Esophagus (tissue), 2 donors: Measurements from ENCODE around the gene BRD3OS. TPM values are rescaled to one million over a fixed set of nuclear protein-coding genes. Genes with fewer than 3 reads are reported as not detected.
A peak's percentile ranks its signal among the peaks of the same experiment; 100 is the strongest.

ENCODE experiments used
- H3K27ac ChIP-seq, 2 donors: one replicate each; pipeline ENCODE4 v1.5.1; 2013; ENCODE audit warnings: low read depth in 2 of 2, mild to moderate bottlenecking in 2 of 2, inconsistent platforms in 1 of 2, low read length in 1 of 2, moderate library complexity in 1 of 2
- H3K27me3 ChIP-seq, 2 donors: one replicate each; pipeline ENCODE4 v1.6.1; 2013; ENCODE audit warnings: low read length in 2 of 2, control low read depth in 1 of 2, mild to moderate bottlenecking in 1 of 2; ENCODE audit not compliant: insufficient read depth in 2 of 2, control insufficient read depth in 1 of 2
- H3K36me3 ChIP-seq, 2 donors: one replicate each; pipeline ENCODE4 v1.6.1; 2013; ENCODE audit warnings: low read length in 1 of 2; ENCODE audit not compliant: control insufficient read depth in 2 of 2, insufficient read depth in 2 of 2
- H3K4me1 ChIP-seq, 2 donors: one replicate each; pipeline ENCODE4 v1.6.1; 2013; ENCODE audit warnings: low read length in 1 of 2; ENCODE audit not compliant: control insufficient read depth in 2 of 2, insufficient read depth in 2 of 2
- H3K4me3 ChIP-seq, 2 donors: one replicate each; pipeline ENCODE4 v1.5.1; 2013; ENCODE audit warnings: low read length in 2 of 2, mild to moderate bottlenecking in 2 of 2, low read depth in 1 of 2, moderate library complexity in 1 of 2
- H3K9me3 ChIP-seq, 2 donors: one replicate each; pipeline ENCODE4 v1.6.1; 2013; ENCODE audit warnings: mild to moderate bottlenecking in 2 of 2, low read depth in 1 of 2, low read length in 1 of 2, moderate library complexity in 1 of 2; ENCODE audit not compliant: control insufficient read depth in 2 of 2, insufficient read depth in 1 of 2
- WGBS, 2 donors: extraction: QIAGEN DNeasy Blood & Tissue Kit; methylation state at CpG; one replicate each; pipeline ENCODE4 v1.1.7; 2013; 5-methylcytosine and 5-hydroxymethylcytosine counted together
- polyA plus RNA-seq, 2 donors: library from polyadenylated mRNA; stranded (reverse); fragments of 200-250 nt; gene quantifications; one replicate each; pipeline ENCODE4 v1.2.3, GENCODE V29; 2013
- donor health status: healthy with polysubstance abuse.
- donor health status: Bipolar disorder and iron deficiency.

BRD3OS gene
- polyA plus RNA-seq, 2 donors = 2.7 to 3.5 TPM

DNA sequence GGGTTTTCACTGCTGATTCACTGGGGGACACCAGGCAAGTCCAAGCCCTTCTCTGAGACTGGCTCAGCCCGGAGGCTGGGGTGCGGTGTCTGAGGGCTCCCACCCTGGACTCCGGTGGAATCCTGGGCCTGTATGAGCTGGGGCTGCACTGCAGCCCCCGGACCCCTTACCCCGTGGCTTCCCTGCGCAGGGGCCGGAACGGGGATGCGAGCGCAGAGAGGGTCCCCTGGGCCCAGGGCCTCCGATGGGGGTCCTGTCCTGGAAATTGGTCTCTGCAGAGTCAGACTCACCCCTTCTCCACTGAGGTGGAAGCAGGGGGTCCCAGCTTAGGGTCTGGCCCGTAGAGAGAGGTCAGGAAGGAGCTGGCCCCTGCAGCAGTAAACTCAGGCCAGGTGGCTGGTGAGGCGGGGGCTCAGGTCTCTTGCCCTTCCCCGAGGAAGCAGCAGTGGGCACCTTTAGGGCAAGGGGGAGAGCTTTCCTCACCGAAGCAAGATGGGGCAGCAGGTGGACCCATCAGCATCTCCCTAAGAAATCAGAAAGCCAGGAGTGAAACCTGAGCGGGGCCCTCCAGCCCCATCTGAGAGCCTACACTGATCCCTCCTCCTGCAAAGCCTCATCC is 31.5 kb upstream of the BRD3OS start:
- WGBS, 2 donors = 39 to 48% methylated on average over 16 of the region's 16 CpGs
- Histone ChIP-seq H3K27me3 (no peaks in the 10 kb centered on the region), H3K4me3 (peak overlapping the region in 1 of 2 donors; percentile 59), H3K36me3 (no peaks in the 10 kb centered on the region), H3K27ac (peak overlapping the region in 1 of 2 donors; percentile 34), H3K9me3 (no peaks in the 10 kb centered on the region), H3K4me1 (peaks cover 4 to 14% of the 10 kb centered on the region in 2 donors)

- Histone ChIP-seq H3K9me3 (no peaks in the 10 kb centered on the region), H3K27ac (no peak overlapping the region), H3K27me3 (no peaks in the 10 kb centered on the region), H3K4me3 (no peak overlapping the region), H3K36me3 (no peaks in the 10 kb centered on the region), H3K4me1 (peaks cover 4 to 14% of the 10 kb centered on the region in 2 donors)
- 7 to 14% methylated on average over 11 of the region's 11 CpGs for WGBS, 2 donors
Measured at GRCh38 chr9:133994353-133995011, 30.8 kb upstream of the BRD3OS start.

- H3K9me3 ChIP-seq = no peaks in the 10 kb centered on the region
- no peak overlapping the region for H3K27ac ChIP-seq
- peaks cover 4 to 12% of the 10 kb centered on the region in 2 donors for H3K4me1 ChIP-seq
- H3K27me3 ChIP-seq = no peaks in the 10 kb centered on the region
- no peak overlapping the region for H3K4me3 ChIP-seq
- 60 to 68% methylated on average over 17 of the region's 17 CpGs for WGBS, 2 donors
- H3K36me3 ChIP-seq = no peaks in the 10 kb centered on the region
Measured at GRCh38 chr9:133995012-133995896, 30.0 kb upstream of the BRD3OS start.

GRCh38 chr9:133996531-133997520 is 28.5 kb upstream of the BRD3OS start:
- 57 to 61% methylated on average over 24 of the region's 24 CpGs for WGBS, 2 donors
- Histone ChIP-seq H3K27me3 (no peaks in the 10 kb centered on the region), H3K27ac (no peak overlapping the region), H3K36me3 (no peaks in the 10 kb centered on the region), H3K4me1 (peaks cover 2 to 4% of the 10 kb centered on the region in 2 donors), H3K4me3 (no peak overlapping the region), H3K9me3 (no peaks in the 10 kb centered on the region)

DNA sequence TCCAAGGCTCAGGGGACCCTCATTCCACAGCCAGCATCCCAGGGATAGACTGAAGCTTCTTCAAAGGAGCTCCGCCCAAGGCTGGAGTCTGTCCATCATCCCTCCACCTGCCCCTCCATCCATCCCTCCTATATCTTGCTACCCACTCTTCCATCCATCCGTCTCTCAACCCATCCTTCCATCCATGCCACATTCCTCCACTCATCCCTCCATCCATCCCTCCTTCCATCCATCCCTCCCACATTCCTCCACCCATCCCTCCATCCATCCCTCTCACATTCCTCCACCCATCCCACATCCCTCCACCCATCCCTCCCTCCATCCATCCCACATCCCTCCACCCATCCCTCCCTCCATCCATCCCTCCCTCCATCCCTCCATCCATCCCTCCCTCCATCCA is 27.7 kb upstream of the BRD3OS start:
- Histone ChIP-seq H3K4me3 (no peak overlapping the region), H3K9me3 (no peaks in the 10 kb centered on the region), H3K4me1 (peaks cover 2 to 4% of the 10 kb centered on the region in 2 donors), H3K27me3 (no peaks in the 10 kb centered on the region), H3K27ac (no peak overlapping the region), H3K36me3 (no peaks in the 10 kb centered on the region)
- 88 to 94% methylated on average over 2 of the region's 2 CpGs for WGBS, 2 donors

- no peaks in the 10 kb centered on the region for H3K27me3 ChIP-seq
- H3K4me1 ChIP-seq = no peaks in the 10 kb centered on the region
- no peak overlapping the region for H3K27ac ChIP-seq
- 93 to 100% methylated on average over 1 of the region's 1 CpG for WGBS, 2 donors
- H3K36me3 ChIP-seq = no peaks in the 10 kb centered on the region
- H3K9me3 ChIP-seq = no peaks in the 10 kb centered on the region
- H3K4me3 ChIP-seq = no peak overlapping the region
Measured at GRCh38 chr9:133998915-133999595, 26.2 kb upstream of the BRD3OS start.

DNA sequence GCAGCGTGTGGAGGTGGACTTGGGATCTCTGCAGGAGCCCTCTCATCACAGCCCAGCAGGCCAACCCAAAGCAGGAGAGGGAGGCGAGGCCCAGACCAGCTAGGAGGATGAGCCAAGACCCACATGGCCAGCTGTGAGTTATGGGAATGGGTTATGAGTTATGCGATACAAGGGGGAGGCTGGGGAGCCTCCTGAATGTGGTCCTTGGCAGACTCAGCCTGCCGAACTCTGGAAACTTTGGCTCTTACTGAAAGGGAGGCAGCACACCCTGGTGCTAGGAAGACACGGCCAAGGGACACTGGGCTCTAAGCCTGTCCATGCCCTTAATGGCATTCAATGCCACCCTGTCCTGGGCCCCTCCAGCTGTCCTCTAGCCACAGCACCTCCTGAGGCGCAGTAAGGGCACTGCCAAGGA is 25.4 kb upstream of the BRD3OS start:
- Histone ChIP-seq H3K4me1 (no peaks in the 10 kb centered on the region), H3K27me3 (no peaks in the 10 kb centered on the region), H3K36me3 (no peaks in the 10 kb centered on the region), H3K27ac (no peak overlapping the region), H3K9me3 (no peaks in the 10 kb centered on the region), H3K4me3 (no peak overlapping the region)
- 66 to 71% methylated on average over 6 of the region's 6 CpGs for WGBS, 2 donors

DNA sequence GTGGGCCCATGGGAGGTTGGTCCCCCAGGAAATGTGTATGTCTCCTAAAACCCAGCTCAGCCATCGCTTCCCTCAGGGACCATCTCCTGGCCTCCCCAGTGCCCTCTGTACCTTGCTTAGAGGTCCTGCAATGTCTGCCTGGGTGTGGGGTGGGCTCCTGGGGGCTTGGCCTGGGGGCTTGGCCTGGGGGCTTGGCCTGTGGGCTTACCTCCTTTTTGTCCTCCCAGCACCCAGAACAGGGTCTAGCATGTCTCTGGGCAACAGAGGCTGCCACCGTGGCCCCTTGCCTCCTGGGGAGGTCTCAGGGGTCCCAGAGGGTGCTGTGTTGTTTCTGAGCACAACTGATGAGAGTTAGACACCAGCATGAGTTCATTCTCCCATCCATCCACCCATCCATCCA is 22.5 kb upstream of the BRD3OS start:
- Histone ChIP-seq H3K4me1 (no peaks in the 10 kb centered on the region), H3K27me3 (no peaks in the 10 kb centered on the region), H3K9me3 (no peaks in the 10 kb centered on the region), H3K27ac (no peak overlapping the region), H3K4me3 (no peak overlapping the region), H3K36me3 (no peaks in the 10 kb centered on the region)
- WGBS, 2 donors = 78 to 86% methylated on average over 2 of the region's 2 CpGs
